Stimulated activated CD4-positive, alpha-beta T cell treated with anti-CD3 and anti-CD28 coated beads, Interleukin-15, amount 100 ng/mL, for 1 hour (primary cell): ENCODE measurements around the gene TEPSIN.

ENCODE experiments used
- DNase-seq, 2 donors: peaks; one replicate each; pipeline ENCODE4 v3.0.0-alpha.2; 2020; ENCODE audit warnings: low read depth in 1 of 2, low spot score in 1 of 2

The TEPSIN gene

DNA sequence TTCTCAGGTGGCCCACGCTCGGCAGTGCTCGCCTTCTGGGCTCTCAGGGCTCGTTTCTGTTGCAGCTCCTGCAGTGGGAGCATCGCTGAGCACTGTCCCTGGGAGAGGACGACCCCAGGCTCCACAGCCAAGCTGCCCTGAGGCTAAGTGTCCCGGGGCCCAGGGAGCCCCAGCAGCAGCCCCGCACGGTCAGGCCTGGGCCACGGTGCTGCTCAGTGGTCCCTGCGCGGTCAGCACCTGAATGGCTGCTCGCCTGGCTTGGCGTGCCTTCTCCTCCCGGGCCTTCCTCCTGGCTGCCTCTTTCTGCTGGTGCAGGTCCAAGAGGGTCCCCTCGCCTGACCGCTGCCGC, 39.4 kb downstream of the TEPSIN start:
- no peak for DNase-seq

DNA sequence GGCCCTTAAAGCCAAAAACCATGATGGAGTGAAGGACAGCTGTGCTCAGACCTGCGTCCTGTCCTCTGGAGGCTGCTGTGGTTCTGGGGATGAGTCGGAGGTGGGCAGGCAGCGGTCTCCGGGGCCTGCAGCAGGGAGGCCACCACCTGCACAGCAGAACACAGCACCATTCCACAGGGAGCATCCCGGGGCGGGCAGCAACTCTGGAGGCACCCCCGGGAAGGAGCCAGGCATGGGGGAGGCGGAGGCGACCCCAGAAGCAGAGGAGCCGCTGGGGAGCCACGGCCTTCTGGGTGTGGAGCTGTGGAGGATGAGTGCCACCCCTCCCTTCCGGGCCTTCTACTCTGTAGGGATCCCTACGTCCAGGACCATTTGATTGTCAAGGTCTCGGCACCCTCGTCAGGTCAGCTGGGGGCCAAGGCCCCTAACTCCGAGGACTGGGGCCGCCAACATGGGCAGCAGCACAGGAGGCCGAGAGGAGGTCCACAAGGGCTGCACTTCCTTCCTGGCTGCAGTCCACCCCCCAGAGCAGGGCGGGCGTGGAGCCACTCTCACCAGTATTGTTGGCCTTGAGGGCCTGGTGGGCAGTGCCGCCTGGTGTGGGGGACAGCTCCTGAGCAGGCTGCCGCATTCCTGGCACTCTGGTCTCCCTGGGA, 39.9 kb downstream of the TEPSIN start:
- no peak for DNase-seq

DNA sequence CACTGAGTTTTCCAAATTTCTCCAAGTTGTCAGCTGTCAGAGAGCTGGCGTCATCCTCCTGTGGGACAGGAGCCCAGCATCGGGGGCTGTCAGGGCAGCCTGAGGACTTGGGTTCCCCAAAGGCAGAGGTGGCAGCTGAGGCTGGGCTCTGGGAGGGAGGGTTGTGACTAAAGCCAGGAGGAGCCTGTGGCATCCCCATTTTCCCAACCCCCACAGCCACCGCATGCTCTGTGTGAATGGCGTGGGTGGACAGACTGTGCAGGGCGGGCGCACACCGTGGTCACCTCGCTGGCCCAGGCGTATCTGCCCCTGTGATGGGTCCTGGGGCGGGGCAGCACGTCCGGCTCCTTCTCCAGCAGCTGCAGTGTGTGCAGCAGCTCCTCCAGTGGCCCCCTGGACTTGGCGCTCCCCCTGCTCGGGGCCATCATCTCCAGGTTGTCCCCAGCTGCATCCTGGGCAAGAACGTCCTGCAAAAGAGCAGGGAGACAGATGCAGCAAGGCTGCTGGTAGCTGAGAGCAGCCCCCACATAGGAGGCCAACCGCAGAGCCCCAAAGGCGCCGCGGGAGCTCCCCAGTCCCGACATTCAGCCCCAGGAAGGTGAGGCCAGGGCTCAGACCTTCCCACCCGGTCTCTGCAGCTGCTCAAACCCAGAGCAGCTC, 40.9 kb downstream of the TEPSIN start:
- no peak for DNase-seq

DNA sequence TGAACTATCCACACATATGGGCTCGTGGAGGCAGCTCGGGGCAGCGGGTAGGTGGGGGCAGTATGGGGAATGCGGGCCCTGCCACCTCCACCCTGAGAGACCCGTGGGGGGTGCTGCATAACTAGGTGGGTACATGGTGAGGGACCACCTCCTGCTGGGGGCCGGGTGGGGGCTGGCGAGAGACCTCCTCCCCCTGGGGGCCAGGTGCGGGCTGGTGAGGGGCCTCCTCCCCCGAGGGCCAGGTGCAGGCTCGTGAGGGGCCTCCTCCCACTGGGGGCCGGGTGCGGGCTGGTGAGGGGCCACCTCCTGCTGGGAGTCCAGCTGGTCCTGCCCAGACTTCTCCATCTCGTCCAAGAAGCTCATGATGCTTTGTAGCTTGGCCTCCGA, 41.5 kb downstream of the TEPSIN start:
- no peak for DNase-seq

DNA sequence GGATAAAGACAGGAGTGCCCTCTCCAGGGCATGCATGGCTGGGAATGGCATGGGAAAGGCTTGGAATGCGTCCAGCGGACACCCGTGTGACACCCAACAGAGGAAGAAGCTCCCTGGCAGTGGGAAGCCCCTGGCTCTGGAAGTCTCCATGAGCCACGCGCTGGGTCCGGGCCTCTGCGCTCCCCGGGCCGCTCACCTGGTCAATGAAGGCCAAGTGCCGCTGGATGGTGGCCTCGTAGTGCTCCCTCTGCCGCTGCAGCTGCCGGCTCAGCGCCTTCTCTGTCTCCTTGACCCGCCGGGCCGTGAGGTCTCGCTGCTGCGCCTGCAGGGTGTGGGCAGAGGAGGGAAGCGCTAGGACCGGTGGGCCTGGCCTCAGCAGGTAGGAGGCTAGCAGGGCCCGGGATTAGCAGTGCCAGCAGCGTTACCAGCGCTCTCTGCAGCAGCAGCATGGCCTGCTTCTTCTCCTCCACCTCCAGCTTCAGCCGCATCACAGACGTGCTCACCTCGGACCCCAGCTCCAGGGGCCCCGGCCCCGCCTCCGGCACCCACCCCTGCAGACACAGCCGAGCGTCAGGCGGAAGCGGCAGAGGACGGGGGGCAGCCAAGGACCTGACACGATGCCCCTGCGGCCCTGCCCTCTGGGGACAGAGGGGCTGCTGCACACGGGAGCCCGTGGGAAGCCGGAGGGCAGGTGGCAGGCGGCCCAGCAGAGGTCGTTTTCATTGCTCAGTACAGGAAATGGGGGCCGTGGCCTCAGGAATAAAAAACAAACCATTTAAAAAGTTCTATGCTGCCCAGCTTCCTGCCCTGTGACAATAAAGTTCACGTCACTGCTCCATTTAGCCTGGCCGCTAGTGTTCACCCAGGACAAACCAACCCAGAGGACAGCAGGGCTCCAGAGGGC, 42.1 kb downstream of the TEPSIN start:
- DNase-seq: no peak

DNA sequence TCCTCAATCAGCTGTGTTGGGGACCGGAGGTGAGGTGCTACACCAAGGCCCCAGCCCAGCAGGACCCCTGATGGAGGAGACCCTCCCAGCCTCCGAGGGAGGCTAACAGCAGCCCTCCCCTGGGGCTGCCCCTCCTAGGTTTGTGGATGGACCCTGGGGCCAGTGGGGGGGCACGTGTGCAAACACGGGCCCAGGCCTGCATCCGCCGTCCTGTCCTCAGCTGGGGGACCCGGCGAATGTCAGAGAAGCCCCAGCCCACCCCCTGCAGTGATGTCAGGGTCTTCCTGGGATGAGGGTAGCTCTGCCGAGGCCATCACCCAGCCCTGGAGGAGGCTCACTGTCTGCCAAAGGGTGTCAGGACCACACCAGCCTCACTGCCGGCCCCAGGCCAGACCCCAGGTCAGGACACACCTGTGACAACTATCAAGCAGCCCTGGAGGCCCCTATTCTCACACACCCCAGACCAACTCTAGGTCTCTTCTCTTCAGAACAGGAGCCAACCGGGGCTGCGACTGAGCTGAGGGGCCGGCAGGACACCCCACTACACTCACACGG, 42.8 kb downstream of the TEPSIN start:
- no peak for DNase-seq

DNA sequence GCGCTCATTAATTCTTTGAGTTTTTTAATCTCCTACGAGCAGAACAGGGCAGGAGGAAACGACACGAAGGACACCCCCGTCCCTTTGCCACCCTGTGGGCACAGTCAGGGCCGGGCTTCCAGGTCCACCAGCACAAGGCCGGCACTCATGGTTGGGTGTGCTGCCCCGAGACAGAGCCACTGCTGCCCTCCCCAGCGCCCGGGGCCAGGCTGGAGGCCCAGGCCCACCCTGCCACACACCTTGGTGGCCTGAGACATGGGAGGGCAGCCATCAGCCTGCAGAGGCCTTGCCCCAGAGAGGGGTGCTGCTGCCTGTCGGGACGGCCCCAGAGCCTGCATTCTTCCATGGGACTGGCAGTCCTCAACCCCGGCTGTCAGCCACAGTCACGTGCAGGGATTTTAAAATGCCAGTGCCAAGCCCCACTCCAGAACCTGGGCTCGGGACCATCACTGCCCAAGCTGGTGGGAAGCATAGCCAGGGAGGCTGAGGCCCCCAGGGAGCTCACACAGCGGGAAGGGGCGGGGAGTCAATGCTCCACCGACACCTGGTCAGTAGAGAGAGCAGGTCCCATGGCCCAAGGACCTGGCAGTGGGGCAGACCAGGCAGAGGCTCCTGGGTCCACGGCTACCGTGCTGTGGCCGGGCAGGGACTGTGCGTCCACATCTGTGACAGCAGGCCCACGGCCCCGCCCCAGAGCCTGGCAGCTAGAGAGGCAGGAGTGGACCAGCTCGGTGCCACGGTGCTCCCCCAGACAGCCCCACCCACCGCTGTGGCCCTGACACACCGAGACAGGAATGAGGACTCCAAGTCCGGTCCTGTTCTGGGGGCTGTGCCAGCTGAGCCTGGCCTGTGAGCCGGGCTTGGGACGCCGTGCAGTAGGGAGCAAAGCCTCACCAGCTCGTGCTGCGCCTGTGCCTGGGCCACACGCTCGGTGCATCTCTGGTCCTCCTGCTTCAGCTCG, 43.6 kb downstream of the TEPSIN start:
- no peak for DNase-seq

DNA sequence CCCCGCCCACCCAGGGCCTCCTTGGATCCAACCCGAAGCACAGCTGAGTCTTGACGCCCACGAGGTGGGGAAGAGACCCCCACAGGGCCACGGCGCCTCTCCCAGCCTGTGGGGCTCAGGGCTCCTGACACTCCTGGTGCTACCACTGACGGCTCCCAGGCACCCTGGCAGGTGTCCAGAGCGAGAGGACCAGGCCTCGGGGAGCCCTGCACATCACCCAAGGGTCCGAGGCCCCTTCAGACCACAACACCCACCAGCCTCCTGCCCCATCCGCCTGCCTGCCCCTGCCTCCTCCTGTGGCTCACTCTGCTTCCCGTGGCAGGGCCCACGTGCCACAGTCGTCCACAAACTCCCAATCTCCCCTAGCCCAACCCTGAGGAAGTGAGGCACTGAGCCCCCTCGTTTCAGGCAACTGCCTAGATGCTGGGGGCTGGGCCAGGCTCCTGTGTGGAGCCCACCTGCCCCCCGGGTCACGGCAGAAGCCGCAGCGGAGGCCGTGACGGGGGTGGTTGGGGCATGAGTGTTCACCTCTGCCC, 44.6 kb downstream of the TEPSIN start:
- no peak for DNase-seq

DNA sequence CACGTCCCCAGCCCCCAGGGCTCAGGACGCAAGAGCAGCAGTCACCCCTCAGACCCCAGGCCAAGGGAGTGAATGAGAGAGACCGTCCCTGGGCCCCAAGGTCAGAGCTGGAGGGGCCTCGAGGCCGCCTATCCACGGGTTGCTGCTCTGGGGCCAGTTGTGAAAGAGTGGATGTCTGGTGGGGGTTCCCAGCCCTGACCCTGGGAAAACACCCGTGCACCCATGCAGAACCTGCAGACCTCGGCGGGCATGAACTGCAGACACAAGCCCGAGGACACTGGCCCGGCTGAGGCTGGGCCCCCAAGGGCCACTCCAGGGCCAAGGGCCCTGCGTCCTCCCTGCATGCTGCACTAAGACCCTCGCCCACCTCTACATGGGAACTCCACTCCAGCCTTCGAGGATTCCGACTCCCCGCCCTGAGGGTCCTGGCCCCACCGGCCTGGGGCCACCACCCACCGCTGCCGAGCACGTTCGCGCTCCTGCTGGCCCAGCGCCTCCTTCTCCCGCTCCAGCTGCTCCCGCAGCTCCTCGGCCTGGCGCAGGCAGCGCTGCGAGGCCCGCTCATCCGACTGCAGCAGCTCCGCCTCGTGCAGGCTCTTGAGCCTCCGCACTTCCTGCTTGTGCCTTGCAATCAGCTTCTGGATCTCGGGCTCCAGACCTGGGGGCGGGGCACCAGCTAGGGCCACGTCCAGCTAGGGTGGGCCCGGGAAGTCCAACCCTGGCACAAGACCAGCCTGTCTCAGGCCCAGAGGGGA, 45.2 kb downstream of the TEPSIN start:
- no peak for DNase-seq

DNA sequence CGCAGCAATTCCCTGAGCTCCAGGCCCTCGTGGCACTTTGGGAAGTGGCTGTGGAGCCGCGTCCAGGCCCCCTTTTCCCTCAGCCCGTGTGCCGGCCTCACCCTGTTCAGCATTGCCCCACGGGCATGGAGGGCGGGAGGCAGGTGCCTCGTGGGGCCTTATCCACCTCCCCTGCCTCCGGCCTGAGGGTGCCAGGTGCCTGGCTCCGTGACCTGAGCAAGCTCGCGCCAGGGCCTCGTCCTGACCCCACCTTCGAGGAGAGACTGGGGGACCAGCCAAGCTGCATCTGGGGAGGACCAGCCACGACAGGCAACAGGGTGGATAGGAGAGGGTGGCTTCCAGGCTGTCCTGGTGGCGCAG, 45.8 kb downstream of the TEPSIN start:
- DNase-seq: no peak

DNA sequence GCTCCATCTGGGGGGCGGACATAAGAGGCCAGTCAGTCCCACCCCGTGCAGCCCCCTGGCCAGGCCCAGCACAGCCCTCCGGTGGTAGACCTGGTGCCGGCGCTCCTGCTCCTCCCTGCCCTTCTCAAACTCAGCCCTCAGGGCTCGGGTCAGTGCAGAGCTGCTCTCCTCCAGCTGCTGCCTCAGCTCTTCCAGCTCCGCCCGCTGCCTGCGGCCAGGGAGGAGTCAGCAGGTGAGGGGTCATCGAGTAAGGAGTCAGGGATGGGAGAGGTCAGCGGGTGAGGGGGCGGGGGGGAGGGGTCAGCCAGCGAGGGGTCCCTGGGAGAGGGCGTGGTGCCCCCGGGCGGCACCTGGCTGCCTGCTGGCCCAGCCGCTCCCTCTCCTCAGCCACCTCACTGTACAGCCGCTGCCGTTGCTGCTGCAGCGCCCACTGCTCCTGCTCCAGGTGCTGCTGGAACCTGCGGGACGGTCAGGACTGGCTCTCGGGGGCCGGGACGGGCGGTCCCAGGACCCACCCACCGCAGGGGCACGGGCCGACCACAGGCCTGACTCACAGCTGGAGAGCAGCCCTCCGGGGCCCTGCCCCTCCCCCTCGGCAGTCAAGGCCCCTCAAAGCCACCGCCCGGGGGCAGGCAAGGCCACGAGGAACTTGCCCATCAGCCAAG, 46.3 kb downstream of the TEPSIN start:
- no peak for DNase-seq

DNA sequence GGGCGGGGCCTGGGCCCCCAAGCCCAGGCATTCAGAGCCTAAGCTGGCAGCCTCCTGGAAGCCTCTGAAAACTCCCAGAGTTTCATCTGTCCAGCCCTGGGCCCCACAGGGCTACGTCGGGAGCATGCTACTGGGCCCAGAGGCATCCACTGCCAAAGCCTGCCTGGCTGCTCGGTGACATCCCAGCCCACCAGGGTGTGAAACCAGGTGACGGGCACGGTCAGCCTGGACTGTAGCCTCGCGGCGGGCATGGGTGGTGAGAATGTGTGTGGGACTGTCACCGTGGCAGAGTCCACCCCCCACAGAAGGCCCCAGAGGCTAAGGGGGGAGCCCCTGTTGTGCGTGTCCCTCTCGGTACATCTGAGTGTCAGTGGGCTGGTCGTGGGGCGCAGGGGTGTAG, 47.2 kb downstream of the TEPSIN start:
- DNase-seq: no peak

DNA sequence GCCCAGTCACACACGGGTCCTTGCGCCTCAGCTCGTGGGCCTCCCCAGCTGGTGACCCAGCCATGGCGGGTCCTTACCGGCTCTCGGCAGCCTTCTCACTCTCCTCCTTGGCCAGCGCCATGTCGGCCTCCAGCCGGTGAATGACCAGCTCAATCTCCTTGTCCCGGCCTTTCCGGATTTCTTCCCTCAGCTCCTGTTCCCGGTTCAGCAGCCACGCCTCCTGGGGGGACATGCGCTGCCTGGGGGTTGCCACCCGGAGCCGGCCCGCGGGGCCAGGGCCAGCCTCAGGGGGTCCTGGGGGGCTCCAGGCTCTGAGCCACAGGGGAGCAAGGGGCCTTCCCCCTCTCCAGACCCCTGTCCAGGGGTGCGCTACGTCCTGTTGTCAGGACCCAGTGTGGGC, 47.7 kb downstream of the TEPSIN start:
- no peak for DNase-seq

DNA sequence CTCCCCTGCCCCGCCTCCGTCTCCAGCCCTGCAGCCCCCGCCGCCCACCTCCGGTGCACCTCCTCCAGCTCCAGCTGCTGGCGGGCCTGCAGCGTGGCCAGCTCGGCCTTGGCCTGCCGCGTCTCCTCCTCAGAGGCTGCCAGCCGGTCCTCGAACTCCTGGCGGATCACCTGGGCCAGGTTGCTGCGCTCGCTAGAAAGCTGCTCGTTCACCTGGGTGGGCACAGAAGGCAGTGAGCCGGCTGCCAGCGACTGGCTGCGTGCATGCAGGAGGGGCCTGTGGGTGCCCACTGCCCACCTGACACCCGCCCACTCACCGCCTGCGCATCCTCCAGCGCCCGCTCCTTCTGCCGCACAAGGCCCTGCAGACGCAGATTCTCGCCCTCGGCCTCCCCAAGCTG, 48.3 kb downstream of the TEPSIN start:
- no peak for DNase-seq

DNA sequence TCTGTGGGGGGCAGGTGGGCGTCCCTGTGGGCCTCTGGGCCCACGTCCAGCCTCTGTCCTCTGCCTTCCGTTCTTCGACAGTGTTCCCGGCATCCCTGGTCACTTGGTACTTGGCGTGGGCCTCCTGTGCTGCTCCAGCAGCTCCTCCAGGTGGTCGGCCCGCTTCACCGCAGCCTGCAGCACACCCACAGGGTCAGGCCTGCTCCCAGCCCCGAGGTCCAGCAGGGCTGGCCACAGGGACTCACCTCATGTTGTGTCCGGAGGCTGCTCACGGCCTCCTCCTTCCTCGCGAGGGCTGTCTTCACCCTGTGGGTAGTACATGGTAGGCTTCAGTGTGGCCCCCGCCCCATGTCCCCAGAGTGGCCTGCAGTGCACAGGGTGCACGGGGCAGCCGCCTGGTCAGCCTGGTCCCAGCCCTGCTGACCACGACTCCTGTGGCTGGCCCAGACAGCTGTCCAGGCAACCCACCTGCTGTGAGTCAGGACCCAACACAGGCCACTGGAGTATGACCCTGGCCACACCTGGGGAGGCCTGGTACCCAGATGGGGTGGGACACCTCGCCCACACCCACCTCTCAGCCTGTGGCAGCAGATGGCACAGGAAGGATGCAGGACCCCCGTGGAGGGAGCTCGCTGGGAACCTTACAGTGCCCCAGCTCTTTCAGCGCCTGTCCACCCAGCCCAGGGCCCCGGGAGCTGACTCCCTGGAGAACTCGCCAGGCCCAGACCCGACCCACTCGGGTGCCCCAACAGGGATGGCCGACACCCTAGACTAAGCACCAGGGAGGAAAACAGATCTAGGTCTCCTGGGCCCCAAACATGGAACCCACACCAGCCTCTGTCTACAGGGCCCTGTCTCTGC, 49.0 kb downstream of the TEPSIN start:
- no peak for DNase-seq

DNA sequence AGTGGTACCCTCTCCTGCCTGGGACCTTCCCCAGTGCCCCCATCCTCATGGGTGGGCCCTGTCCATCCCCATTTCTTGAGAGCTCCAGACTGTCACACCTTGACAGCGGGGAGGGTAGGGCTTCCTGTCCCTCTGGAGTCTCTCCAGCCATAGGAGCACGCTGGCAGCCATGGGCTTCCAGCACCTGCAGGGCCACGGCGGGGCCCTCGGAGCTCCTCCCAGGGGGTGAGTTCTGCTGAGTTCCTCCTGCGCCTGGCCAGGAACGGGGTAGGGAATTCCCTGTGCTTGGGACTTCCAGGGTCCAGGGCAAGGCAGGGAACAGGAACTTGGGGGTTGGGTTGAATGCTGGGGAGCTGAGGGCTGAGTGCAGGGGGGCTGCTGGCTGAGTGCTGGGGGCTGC, 49.8 kb downstream of the TEPSIN start:
- no peak for DNase-seq

DNA sequence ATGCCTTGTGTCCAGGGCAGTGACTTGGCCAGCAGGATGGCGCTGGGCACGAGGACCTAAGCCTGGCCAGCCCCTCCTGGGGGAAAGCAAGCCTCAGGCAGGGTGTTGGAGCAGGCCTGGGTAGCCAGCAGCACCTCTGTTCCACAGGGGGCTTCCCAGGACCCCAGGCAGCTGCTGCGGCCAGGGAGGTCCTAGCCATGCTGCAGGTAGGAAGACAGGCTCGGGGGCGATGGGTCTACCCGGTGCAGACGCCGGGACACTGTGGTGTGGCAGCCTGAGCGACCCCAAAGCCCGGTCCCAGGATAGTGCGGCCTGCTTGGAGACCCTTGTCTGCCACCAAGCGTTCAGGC, 50.4 kb downstream of the TEPSIN start:
- DNase-seq: no peak
